Placental epithelial cell (primary cell): Measurements from ENCODE around the gene FGFR4. TPM values are rescaled to one million over a fixed set of nuclear protein-coding genes. Genes with fewer than 3 reads are reported as not detected.

Experiments used
- total RNA-seq: library from RNA; depleted of rRNA; stranded (reverse); fragments of >200 nt; gene quantifications from 2 replicates; pipeline ENCODE4 v1.2.3, GENCODE V29; 2012

FGFR4 gene
- 2.4 and 6.4 TPM in 2 replicates for total RNA-seq

GRCh38 chr5:177086654-177087397 lies at the start of gene FGFR4:
Gene FGFR4, plus strand, starts transcription at chr5:177086915. Its CDS starts 2,688 bp downstream, at chr5:177089603.

DNA sequence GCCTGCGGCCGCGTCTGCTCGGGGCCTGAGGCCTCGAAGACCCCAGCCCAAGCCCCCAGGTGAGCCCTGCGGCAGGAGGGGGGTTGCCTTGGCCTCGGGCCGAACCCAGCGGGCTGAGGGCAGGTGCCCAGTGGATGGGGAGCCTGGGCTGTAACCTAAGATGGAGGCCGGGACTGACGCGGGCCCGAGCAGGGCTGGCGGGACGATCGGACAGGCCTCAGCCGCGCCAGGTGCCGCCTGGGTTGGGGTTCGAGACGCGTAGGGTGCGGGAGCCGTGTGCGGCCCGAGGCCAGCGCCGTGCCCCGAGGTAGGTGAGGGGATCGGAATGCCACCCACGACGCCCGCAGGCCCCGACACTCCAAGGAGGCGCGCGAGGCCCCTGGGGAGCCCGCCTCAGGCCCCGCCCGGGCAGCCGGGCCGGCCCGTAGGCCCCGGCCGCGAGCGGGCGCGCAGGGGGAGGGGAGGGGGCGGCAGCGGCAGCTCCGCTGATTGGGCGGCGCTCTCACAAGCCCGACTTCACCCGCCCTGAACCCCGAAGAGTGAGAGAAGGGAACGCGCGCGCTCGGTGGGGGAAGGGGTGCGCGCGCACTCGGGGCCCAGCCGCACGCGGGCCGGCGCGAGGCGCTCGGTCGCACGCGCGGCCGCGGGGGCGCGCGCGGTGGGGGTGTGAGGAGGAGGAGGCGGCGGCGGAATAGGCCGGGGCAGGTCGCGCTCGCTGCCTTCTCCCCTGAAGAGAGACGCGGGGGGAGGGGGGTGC lies 46.6 kb downstream of the FGFR4 start, which contains the start of gene NSD1:
NSD1 (plus strand) TSS at position 678 of the 757 bp plus-strand sequence. CDS start 1,331 bp downstream, outside the sequence.

Other genes starting within 250 kb of the FGFR4 start
- gene HK3, start 187.6 kb upstream of the FGFR4 start, total RNA-seq, result under 0.01 TPM in 1 of 2 replicates, not detected in the other
- gene UIMC1, start 80.1 kb upstream of the FGFR4 start, total RNA-seq, result 29.8 and 41.6 TPM in 2 replicates
- gene ZNF346, start 64.2 kb upstream of the FGFR4 start, total RNA-seq, result 12.6 and 16.9 TPM in 2 replicates
- gene NSD1, start 46.9 kb downstream of the FGFR4 start, total RNA-seq, result 60.5 and 61.5 TPM in 2 replicates
- gene RAB24, start 216.8 kb downstream of the FGFR4 start, total RNA-seq, result 10.3 and 36.9 TPM in 2 replicates
- gene PRELID1, start 216.9 kb downstream of the FGFR4 start, total RNA-seq, result 49.9 and 145 TPM in 2 replicates
- gene MXD3, start 225.0 kb downstream of the FGFR4 start, total RNA-seq, result 5.1 and 7.9 TPM in 2 replicates